Esophagus muscularis mucosa (tissue), 4 donors: ENCODE data around the gene KNSTRN. TPM values are rescaled to one million over a fixed set of nuclear protein-coding genes. Genes with fewer than 3 reads are reported as not detected.

Experiments used
- DNase-seq: peaks from one replicate; pipeline ENCODE4 v3.0.0-alpha.2; 2017; ENCODE audit errors: extremely low spot score
- H3K27ac ChIP-seq, 4 donors: fragments of 200-600 bp; sonication (generic); replicated peaks in 1 of 4; 1 replicate in 3 of 4; 2 replicates in 1 of 4; pipeline ENCODE4 v1.5.1; 2016 to 2019; ENCODE audit warnings: mild to moderate bottlenecking in 1 of 4
- H3K27me3 ChIP-seq, 4 donors: fragments of 200-600 bp; sonication (generic); one replicate each; pipeline versions ENCODE4 v1.5.1 to v1.6.0; 2016 to 2019
- H3K36me3 ChIP-seq, 4 donors: fragments of 200-600 bp; sonication (generic); one replicate each; pipeline ENCODE4 v1.5.1; 2016 to 2019
- H3K4me1 ChIP-seq, 4 donors: fragments of 200-600 bp; sonication (generic); one replicate each; pipeline ENCODE4 v1.5.1; 2016 to 2019
- H3K4me3 ChIP-seq, 4 donors: fragments of 200-600 bp; sonication (generic); 1 replicate in 2 of 4; 2 replicates in 2 of 4; pipeline ENCODE4 v1.5.1; 2016 to 2019; ENCODE audit warnings: mild to moderate bottlenecking in 4 of 4, moderate library complexity in 1 of 4
- H3K9me3 ChIP-seq, 4 donors: fragments of 200-600 bp; sonication (generic); 1 replicate in 3 of 4; 2 replicates in 1 of 4; pipeline ENCODE4 v1.5.1; 2016 to 2019
- EP300 ChIP-seq: sonication (generic); formaldehyde crosslinking; IDR thresholded peaks from one replicate; pipeline ENCODE4 v1.6.1; 2017; ENCODE audit warnings: antibody characterized with exemption
- POLR2A ChIP-seq: fragments of 450-650 bp; IDR thresholded peaks from one replicate; pipeline ENCODE4 v1.6.1; 2017; ENCODE audit warnings: antibody characterized with exemption, moderate library complexity, mild to moderate bottlenecking, low read depth
- POLR2AphosphoS5 ChIP-seq, 2 donors: sonication (generic); formaldehyde crosslinking; IDR thresholded peaks; one replicate each; pipeline ENCODE4 v1.6.1; 2017; ENCODE audit warnings: antibody characterized with exemption in 2 of 2
- WGBS: methylation state at CpG from one replicate; pipeline ENCODE4 v1.1.5; 2018; 5-methylcytosine and 5-hydroxymethylcytosine counted together
- intact Hi-C: fragments of 100-400 bp; cut with DNase I; formaldehyde crosslinking; loops from one replicate; pipeline ENCODE4 v1.15.1; 2023
- total RNA-seq, 4 donors: library from RNA; depleted of rRNA; stranded (reverse); fragments of >200 nt; gene quantifications; one replicate each; pipeline versions ENCODE4 v1.1.0 to v1.2.1, GENCODE V29; 2016
- TF ChIP-seq, protein P1 (sequence below), 3 experiments: fragments of 200-600 bp in 2 of 3; fragments of 450-650 bp in 1 of 3; sonication (generic) in 2 of 3; IDR thresholded peaks; one replicate each; pipeline ENCODE4 v1.5.1; 2017 to 2019; ENCODE audit warnings: antibody characterized with exemption in 3 of 3, mild to moderate bottlenecking in 2 of 3, moderate library complexity in 1 of 3

The KNSTRN gene
- total RNA-seq, 4 donors from 2014 or later, result 4.6 to 15.6 (median 6.4) TPM

DNA sequence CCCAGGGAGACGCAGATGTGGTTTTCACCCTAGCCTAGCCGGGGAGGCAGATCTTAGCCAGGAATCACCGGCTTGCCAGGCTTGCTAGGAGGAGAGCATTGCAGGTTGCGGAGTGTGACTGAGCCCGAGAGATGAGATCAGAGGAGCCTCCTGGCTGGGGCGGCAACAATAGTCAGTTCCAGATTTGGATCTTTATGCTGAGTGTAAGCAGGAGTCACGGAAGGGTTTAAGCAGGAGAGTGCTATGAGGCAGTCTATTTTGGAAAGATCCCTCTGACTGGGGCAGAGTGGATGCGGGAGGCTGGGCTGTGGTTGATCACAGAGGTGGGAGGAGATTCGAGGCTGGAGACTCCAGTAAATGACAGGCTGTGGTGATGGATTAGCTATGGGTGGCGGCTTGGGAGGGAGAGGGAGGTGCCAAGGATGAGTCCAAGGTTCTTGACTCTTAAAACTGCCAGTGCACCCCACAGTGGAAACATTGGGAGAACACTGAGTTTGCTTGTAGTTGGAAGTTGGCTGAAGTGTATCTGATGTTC, 47.8 kb downstream of the KNSTRN start:
- intact Hi-C loops, result no loop called here
- no peak for DNase-seq
- Histone ChIP-seq H3K9me3 (no peaks in the 10 kb centered on the region), H3K4me3 (no peak overlapping the region), H3K27me3 (no peaks in the 10 kb centered on the region), H3K4me1 (peaks cover 0 to under 1% (median under 1%) of the 10 kb centered on the region in 4 donors), H3K27ac (no peak overlapping the region), H3K36me3 (peaks cover 0 to 8% (median 0%) of the 10 kb centered on the region in 4 donors)
- TF ChIP-seq POLR2AphosphoS5 (IDR thresholded peaks at IDR 0.05) (no peak), EP300 (no peak), POLR2A (no peak)
- TF ChIP-seq, protein P1, sequence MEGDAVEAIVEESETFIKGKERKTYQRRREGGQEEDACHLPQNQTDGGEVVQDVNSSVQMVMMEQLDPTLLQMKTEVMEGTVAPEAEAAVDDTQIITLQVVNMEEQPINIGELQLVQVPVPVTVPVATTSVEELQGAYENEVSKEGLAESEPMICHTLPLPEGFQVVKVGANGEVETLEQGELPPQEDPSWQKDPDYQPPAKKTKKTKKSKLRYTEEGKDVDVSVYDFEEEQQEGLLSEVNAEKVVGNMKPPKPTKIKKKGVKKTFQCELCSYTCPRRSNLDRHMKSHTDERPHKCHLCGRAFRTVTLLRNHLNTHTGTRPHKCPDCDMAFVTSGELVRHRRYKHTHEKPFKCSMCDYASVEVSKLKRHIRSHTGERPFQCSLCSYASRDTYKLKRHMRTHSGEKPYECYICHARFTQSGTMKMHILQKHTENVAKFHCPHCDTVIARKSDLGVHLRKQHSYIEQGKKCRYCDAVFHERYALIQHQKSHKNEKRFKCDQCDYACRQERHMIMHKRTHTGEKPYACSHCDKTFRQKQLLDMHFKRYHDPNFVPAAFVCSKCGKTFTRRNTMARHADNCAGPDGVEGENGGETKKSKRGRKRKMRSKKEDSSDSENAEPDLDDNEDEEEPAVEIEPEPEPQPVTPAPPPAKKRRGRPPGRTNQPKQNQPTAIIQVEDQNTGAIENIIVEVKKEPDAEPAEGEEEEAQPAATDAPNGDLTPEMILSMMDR (IDR thresholded peaks at IDR 0.05), result no peak
- 46% methylated on average over 10 of the region's 10 CpGs for WGBS

DNA sequence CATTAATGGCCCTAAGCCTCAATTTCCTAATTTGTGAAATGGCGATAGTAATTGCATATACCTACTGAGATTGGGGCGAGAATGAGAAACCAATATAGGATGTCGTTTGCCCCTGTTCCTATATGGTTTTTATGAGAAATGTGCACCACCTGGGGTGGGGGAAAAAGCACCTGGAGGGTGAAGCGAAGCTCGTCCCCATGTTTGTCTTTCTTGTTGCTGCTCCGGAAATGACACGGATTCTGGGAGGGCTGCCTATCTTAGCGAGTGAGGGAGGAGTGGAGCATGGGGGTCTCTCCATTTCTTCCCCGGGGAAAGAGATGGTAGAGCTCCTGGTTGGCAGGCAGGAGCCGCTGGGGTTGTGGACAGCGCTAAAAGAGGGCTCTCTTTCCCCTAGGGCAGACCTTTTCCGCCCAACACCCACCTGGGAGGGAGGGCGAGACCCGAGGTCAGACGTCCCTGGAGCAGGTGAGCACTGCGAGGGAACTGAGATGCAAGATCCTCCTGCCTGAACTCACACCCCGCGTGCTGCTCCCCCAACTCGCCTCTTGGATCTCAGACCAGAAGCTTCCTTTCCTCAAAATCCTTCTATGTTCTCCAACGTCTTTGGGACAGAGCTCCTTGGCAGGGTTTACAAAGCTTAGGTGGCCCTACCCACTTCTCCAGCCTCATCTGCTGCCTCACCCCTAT, 52.6 kb downstream of the KNSTRN start:
- no peak for DNase-seq
- WGBS, result 66% methylated on average over 20 of the region's 20 CpGs
- intact Hi-C loops, result no loop called here

DNA sequence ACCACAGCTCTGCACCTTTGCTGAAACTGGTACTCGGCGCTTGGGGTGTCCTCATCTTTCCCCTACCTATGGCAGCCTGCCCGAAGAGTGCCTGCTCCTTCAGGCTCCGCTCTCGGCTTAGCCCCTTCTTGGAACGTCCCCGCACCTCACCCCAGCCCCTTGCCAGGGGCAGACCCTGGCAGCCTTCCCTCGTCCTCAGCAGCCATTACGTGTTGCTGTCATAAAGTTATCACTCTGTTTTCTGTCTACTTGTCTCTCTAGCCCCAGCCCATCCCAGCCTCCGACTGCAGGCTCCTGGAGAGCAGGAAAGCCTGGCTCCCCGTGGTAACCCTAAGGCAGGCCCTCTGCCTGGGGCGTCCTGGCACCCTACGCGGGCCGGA, 53.2 kb downstream of the KNSTRN start:
- H3K9me3 ChIP-seq, result no peaks in the 10 kb centered on the region
- no peak for TF ChIP-seq POLR2A
- TF ChIP-seq, protein P1 (IDR thresholded peaks at IDR 0.05), result no peak
- no peak for TF ChIP-seq EP300
- no peak for TF ChIP-seq POLR2AphosphoS5 (IDR thresholded peaks at IDR 0.05)
- intact Hi-C loops, result no loop called here
- H3K4me1 ChIP-seq, result peaks cover 35 to 41% (median 36%) of the 10 kb centered on the region in 4 donors
- peaks cover 0 to 34% (median 15%) of the 10 kb centered on the region in 4 donors for H3K27me3 ChIP-seq
- 19% methylated on average over 8 of the region's 15 CpGs for WGBS
- H3K27ac ChIP-seq, result no peak overlapping the region
- no peak for DNase-seq
- H3K36me3 ChIP-seq, result no peaks in the 10 kb centered on the region
- peak overlapping the region; percentile 47 to 60 (median 51) for H3K4me3 ChIP-seq

More for the DNA sequence above, 52.6 kb downstream of the KNSTRN start:
- Histone ChIP-seq H3K4me3 (peak overlapping the region in 1 of 4 donors; percentile 60), H3K9me3 (no peaks in the 10 kb centered on the region), H3K27me3 (peaks cover 0 to 34% (median 15%) of the 10 kb centered on the region in 4 donors), H3K4me1 (peaks cover 30 to 37% (median 33%) of the 10 kb centered on the region in 4 donors), H3K36me3 (no peaks in the 10 kb centered on the region), H3K27ac (no peak overlapping the region)
- TF ChIP-seq POLR2AphosphoS5 (IDR thresholded peaks at IDR 0.05) (no peak), EP300 (no peak), POLR2A (no peak)
- TF ChIP-seq, protein P1 (IDR thresholded peaks at IDR 0.05), result no peak

DNA sequence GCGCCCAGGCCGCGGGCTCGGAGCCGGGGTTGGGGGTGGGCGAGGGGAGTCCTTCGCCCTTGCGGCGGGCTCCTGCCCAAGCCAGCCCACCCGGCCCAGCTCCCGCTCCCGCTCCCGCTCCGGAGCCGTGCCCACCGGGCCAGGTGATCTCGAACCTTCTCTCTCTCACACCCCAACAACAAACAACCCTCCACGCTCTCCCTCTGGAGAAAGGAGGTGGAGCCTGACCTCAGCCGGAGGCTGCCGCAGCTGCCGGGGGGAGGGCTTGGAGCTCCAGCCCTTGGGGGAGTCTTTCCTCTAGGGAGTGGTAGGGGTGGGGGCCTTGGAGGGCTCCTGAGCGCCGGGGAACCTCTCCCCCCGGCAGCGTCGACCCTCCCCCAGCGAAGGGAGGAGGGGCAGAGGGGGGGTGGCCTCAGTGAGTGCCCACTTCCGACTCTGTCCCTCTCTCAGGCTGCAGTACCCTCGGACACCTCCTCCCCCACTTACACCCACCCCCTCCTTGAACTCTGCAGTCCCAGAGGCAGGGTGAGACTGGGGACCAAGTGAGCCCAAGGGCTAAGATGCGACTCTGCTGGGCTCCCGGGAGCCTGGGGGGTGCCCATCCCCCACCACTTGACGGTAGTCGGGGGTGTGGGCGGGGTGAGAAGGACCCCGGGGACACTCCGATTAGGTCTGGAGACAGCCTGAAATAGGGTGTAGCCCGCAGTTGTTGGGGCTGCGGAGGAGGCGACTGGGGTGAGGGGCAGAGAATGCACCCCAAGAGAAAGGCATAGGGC, 53.8 kb downstream of the KNSTRN start:
- Histone ChIP-seq H3K4me1 (peaks cover 35 to 41% (median 36%) of the 10 kb centered on the region in 4 donors), H3K27me3 (peaks cover 0 to 34% (median 15%) of the 10 kb centered on the region in 4 donors), H3K4me3 (peak overlapping the region; percentile 47 to 60 (median 51)), H3K36me3 (no peaks in the 10 kb centered on the region), H3K27ac (no peak overlapping the region), H3K9me3 (no peaks in the 10 kb centered on the region)
- WGBS, result 0% methylated on average over 18 of the region's 39 CpGs
- no peak for TF ChIP-seq POLR2A
- no peak for TF ChIP-seq EP300
- TF ChIP-seq POLR2AphosphoS5 (IDR thresholded peaks at IDR 0.05), result no peak
- TF ChIP-seq, protein P1 (IDR thresholded peaks at IDR 0.05), result no peak
- intact Hi-C loops, result no loop called here
- DNase-seq, result no peak
